ENCODE data around the gene VSTM4.

DNA sequence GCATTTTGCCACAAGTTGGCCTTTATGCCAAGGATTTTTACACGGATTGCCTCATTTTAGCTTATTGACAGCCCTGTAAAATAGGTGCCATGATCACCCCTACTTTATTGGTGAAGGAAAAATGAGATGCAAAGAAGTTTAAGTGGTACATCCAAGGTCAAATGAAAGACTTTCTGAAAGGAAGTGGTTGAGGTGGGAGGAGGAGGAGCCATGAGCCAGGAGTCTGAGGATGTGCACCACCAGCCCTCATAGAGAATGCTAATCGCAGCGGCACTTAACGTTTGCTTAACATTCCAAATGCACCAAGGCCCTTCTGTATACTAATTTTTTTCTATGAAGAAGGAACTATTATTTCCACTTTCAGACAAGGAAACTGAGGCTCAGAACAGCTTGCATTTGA is 144.7 kb downstream of the VSTM4 start:
- TF ChIP-seq, protein P1, sequence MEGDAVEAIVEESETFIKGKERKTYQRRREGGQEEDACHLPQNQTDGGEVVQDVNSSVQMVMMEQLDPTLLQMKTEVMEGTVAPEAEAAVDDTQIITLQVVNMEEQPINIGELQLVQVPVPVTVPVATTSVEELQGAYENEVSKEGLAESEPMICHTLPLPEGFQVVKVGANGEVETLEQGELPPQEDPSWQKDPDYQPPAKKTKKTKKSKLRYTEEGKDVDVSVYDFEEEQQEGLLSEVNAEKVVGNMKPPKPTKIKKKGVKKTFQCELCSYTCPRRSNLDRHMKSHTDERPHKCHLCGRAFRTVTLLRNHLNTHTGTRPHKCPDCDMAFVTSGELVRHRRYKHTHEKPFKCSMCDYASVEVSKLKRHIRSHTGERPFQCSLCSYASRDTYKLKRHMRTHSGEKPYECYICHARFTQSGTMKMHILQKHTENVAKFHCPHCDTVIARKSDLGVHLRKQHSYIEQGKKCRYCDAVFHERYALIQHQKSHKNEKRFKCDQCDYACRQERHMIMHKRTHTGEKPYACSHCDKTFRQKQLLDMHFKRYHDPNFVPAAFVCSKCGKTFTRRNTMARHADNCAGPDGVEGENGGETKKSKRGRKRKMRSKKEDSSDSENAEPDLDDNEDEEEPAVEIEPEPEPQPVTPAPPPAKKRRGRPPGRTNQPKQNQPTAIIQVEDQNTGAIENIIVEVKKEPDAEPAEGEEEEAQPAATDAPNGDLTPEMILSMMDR (IDR thresholded peaks at IDR 0.05; ENCODE audit: poor library complexity): no peak
- TF ChIP-seq EZH2 (IDR thresholded peaks at IDR 0.05; ENCODE audit: borderline replicate concordance): no peak
- no peak for TF ChIP-seq EZH2phosphoT487 (IDR thresholded peaks at IDR 0.05; ENCODE audit: low read depth, severe bottlenecking, unreplicated experiment)

Data from hepatocyte (in vitro differentiated cells).